ENCODE measurements around the gene PYY.
"Not testable (repeated sequence)": the region's sequence is repeated elsewhere in the genome, so short reads cannot be mapped to it uniquely, and the experiment has no call there.

The PYY gene

DNA sequence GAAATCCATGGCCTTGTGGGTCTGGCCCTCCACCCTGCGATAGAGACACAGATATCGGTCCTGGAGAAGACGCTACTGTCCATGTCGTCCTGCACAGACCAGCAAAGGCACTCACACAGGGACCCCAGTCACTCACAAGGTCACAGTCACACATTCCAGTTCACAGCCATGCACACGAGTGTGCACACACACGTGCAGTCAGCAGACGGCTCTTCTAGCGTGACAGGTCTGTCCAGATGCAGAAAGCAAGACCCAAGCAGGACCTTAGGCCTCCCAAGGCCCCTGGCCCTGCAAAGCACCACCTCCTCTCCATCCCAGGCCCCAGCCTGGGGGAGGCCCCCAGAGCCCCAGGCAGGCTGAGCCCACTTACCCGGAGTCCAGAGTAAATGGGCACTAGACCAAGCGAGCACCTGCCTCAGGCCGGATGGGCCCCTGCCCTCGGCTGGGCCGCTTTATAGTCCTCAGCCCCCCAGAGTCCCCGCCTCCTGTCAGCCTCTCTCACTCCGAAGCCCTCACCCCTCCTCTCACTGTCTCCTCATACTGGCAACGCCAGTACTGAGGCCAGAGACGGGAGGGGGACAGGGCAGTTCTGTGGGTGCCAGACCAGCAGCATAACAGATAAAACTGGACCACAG is 11.6 kb downstream of the PYY start, which contains the start of gene PPY:
Gene PPY (minus strand): TSS at position 426 of the 635 bp plus-strand sequence. CDS start 822 bp downstream, outside the sequence.
- no peak for DNase-seq

DNA sequence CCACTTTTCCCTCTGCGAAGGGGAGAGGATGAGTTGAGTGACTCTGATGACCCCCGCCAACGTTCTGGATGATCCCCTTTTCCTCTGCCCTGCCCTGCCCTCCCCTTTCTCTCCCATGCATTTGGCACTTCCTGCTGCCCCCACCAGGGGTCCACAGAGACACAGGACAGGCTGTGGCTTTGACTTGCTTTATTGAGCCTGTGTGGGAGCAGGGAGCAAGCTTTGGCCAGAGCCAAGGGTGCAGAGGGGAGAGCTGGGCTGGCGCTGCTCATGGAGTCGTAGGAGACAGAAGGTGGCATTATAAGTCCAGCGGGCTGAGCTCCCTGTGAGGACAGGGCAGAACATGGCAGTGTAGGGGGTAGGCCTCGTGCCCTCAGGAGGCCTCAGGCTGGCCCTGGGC is 13.1 kb downstream of the PYY start:
- no peak for DNase-seq

DNA sequence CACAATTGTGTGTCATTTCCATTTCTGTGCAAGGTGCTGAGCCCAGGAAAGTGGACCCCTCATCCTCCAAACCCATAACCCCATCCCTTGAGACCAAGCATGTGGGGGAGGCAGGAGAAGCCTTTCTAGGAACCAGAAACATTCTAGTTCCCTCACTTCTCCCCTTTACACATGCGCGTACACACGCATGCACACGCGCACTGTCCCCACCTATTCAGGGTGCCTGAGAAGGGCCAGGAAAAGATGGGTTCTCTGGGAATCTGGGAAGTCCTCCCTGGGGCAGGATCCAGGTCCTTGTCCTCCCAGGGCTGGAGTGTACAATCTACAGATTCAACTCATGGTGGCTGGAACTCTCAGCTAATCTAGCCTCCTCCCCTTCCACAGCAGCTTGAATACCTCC is 13.9 kb downstream of the PYY start:
- DNase-seq, result no peak

DNA sequence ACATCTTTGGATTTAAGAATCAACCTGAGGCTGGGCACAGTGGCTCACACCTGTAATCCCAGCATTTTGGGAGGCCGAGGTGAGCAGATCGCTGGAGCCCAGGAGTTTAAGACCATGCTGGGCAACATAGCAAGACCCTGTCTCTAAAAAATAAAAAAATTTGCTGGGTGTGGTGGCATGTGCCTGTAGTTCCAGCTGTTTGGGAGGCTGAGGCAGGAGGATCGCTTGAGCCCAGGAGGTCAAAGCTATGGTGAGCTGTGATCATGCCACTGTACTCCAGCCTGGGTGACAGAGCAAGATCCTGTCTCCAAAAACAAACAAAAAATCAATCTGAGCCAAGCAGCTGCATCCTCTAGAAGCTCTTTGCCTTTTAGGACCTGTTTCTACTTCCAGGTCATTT is 14.3 kb downstream of the PYY start:
- DNase-seq, result not testable (repeated sequence)

- no peak for DNase-seq
Measured at GRCh38 chr17:43938838-43939182, 14.9 kb downstream of the PYY start.

GRCh38 chr17:43936434-43936833 is 17.3 kb downstream of the PYY start:
- no peak for DNase-seq

- no peak for DNase-seq
Measured at GRCh38 chr17:43935926-43936261, 17.8 kb downstream of the PYY start.

DNA sequence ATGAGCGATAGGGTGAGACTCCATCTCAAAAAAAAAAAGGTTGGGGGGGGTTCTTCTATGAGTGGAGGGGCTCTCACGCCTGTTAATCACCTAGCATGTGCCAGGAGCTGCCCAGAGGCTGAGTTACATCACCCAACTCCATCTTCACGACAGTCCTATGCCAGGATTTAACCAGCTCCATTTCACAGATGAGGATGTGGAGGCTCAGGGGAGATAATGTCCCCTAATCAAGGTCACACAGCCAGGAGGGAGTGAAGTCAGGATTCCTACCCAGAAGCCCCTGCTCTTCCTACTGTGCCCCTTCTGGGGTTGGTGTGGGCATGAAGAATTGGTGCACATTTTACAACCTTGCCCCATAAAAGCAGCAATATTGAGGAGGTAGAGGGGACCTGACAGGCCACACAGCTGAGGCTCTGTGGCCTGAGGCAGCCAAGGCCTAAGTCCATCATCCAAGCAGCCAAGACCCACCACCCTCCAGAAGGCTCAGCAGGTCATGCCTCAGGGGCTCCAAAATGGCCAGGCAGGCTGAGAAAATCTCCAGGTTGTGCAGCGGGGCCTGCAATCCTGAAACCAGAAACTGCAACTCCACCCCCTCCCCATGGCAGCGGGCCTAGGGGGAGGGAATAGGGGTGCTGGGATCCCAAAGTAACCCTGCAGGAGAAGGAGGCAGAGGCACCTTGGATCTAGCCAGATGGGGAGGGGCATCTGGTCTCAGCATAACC is 18.4 kb downstream of the PYY start:
- DNase-seq, result no peak

GRCh38 chr17:43932923-43933322 is 20.8 kb downstream of the PYY start:
- DNase-seq, result no peak

GRCh38 chr17:43932357-43932756 is 21.4 kb downstream of the PYY start:
- DNase-seq, result no peak

DNA sequence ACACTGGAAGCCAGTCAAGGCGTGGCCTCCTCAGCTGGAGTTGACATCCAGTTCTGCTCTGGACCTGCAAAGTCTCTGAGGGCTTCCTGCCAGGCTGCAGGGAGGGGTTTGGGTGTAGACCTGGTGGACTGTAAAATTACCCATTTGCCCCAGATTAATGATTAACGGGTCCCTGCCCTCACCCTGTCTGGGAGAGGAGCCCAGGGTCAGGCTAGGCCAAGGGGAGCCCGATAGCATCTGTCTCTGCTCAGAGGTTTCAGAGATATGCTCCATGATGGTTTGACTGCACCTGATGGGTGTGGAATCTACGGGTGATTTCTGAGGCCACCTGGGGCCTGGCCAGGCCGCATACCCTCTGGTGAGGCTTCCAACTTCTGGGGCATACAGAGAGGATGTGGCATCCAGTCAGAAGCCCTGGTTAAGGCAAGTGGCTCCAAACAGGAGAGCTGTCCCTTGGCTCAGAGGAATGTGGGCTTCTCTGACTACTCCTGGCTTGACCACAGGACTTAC is 22.6 kb downstream of the PYY start:
- no peak for DNase-seq

DNA sequence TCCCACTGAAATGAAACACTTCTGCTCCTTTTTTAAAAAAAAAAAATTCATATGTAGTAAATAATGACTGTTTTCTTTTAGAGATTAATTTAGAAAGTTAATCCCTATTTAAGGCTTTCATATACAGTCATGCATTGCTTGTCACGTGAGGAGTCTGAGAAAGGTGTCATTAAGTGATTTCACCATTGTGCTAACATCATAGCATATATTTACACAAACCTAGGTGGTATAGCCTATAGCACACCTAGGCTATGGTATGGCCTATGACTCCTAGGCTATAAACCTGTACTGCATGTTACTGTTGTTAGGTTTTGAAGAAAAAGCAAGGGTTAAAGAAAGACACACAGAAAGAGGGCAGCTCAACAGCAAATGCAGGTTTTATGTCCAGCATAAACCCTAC is 25.1 kb downstream of the PYY start:
- no peak for DNase-seq

- not testable (repeated sequence) for DNase-seq
Measured at GRCh38 chr17:43927929-43928328, 25.8 kb downstream of the PYY start.

- DNase-seq, result no peak
Measured at GRCh38 chr17:43927060-43927864, 26.5 kb downstream of the PYY start.

DNA sequence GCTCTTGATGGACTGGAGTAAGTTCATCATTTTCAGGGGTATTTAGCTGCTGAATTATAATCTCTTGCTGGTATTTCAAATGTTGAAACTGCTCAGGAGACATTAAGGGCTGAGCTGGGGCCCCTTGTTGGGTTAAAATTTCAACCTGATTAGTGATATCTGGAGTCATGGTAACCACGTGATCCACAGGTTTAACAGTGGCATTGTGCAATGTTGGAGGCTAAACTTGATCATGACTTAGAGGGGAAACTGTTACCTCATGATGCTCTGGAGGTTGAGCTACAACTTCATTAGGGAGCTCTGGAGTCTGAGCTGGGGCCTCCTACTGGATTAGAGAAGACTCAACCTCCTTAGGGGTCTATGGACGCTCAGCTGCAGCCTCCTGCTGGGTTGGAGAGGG is 29.2 kb downstream of the PYY start:
- DNase-seq, result no peak

- no peak for DNase-seq
Measured at GRCh38 chr17:43920500-43921095, 33.1 kb downstream of the PYY start.

- no peak for DNase-seq
Measured at GRCh38 chr17:43918026-43918389, 35.7 kb downstream of the PYY start.

DNA sequence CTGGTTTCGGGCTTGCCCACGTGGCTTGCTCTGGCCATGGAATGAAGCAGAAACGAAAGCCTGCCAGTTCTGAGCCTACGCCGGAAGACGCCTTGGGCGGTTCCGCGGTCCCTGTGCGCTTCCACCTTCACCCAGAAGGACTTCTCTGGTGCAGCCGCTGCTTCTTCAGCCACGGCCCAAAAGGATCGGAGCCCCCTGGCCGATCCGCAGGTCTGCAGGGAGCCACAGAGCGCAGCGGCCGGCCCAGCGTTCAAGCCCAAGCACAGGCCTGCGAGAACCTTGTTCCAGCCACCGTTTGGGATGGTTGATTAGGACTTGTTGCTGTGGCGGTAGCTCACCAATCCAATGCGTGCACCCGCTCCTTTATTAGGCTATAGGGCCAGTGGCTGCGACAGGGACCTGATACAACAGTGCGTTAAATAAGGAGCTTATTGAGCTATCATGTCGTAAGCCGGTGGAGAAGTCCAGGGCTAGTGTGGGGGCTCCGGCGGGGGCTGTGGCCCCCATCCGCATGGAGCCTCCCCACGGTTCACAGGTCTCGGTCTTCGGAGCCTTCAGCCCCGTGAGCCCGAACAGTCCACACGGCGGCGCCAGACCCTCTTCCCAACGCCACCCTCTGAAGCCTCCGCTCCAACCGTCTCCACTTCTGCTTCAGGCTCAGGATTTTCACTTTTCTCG is 36.3 kb downstream of the PYY start:
- DNase-seq, result no peak

GRCh38 chr17:43917016-43917347 is 36.8 kb downstream of the PYY start:
- no peak for DNase-seq

DNA sequence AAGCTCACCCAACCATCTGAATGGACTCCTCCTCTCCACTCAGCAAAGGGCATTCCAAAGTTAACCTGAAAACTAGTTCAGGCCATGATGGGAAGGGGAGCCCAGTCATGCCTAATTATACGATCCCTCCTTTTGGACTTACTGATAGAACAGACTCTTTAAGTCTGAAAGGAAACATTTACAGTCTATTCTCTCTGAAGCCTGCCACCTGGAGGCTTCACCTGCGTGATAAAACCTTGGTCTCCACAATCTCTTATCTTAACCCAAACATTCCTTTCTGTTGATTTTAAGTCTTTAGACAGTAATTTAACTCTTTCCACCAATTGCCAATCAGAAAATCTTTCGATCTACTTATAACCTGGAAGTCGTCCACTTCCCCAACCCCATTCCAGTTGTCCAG is 37.4 kb downstream of the PYY start:
- DNase-seq, result no peak

DNA sequence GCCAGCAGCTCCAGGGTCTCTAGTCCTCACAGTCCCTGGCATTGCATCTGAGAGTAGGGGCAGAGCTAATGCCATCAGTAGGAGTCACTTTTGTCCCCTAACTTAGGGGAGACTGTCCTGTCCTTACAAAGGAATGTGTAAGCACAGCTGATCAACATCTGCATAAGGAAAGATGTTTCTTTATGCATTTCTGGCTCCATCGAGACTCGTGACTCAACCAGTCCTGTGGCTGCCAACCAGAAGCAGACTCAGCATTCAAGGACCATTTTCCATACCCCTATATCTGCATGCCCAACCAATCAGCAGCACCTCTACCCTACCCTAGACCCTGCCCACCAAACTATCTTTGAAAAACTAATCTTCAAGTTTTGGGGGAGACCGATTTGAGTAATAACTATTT is 38.2 kb downstream of the PYY start:
- no peak for DNase-seq

DNA sequence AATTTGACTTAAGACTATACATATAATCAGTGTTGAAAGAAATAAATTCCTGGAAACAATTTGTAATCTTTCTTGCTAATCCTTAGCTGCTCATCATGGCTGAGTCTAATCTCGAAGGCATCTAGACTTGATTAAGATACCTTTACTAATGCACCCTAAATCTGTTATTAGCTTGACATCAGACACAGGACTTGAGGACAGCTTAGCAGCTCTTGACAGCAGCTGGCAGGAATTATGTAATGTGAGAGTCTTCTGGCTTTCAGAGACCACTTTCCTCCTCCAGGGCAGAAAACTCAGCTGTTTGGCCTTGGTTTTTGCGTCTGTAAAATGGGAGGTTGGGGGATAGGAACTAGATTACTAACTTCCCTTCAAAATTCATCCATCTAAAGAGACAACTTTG is 39.3 kb downstream of the PYY start:
- DNase-seq, result no peak

GRCh38 chr17:43913584-43913983 is 40.2 kb downstream of the PYY start:
- no peak for DNase-seq

Data from GF-D8 (cell line).